ENCODE measurements around the gene ZNF407.

ZNF407 gene

GRCh38 chr18:74961596-74961995 is 363.9 kb downstream of the ZNF407 start:
- no peak for ATAC-seq
- TF ChIP-seq ZFP30 (CRISPR knock-in tag; IDR thresholded peaks at IDR 0.05): no peak
- TF ChIP-seq ZNF8 (CRISPR knock-in tag; IDR thresholded peaks at IDR 0.05): no peak
- no peak for TF ChIP-seq TOX (CRISPR knock-in tag; IDR thresholded peaks at IDR 0.05; ENCODE audit: borderline replicate concordance)
- TF ChIP-seq ZFP3 (CRISPR knock-in tag; IDR thresholded peaks at IDR 0.05): no peak
- TF ChIP-seq CREB5 (CRISPR knock-in tag; IDR thresholded peaks at IDR 0.05; ENCODE audit: low read depth): no peak
- TF ChIP-seq ZNF70 (CRISPR knock-in tag; IDR thresholded peaks at IDR 0.05): no peak
- TF ChIP-seq CSDC2 (CRISPR knock-in tag; IDR thresholded peaks at IDR 0.05): no peak
- no peak for TF ChIP-seq ARNTL (CRISPR knock-in tag; IDR thresholded peaks at IDR 0.05; ENCODE audit: borderline replicate concordance, low read depth)
- TF ChIP-seq GLIS3 (CRISPR knock-in tag; IDR thresholded peaks at IDR 0.05): no peak
- no peak for TF ChIP-seq ESRRG (CRISPR knock-in tag; IDR thresholded peaks at IDR 0.05)

GRCh38 chr18:74963820-74964446 is 366.3 kb downstream of the ZNF407 start:
- TF ChIP-seq TCF4 (CRISPR knock-in tag; IDR thresholded peaks at IDR 0.05; ENCODE audit: borderline replicate concordance) (no peak), POU6F1 (CRISPR knock-in tag; IDR thresholded peaks at IDR 0.05; ENCODE audit: borderline replicate concordance, low read depth) (no peak), ESRRG (CRISPR knock-in tag; IDR thresholded peaks at IDR 0.05) (no peak), BACH2 (CRISPR knock-in tag; IDR thresholded peaks at IDR 0.05; ENCODE audit: borderline replicate concordance) (no peak), ZNF70 (CRISPR knock-in tag; IDR thresholded peaks at IDR 0.05) (no peak), CSRNP3 (CRISPR knock-in tag; IDR thresholded peaks at IDR 0.05) (no peak), PATZ1 (CRISPR knock-in tag; IDR thresholded peaks at IDR 0.05; ENCODE audit: borderline replicate concordance) (no peak), CREB5 (CRISPR knock-in tag; IDR thresholded peaks at IDR 0.05; ENCODE audit: low read depth) (no peak), ZNF8 (CRISPR knock-in tag; IDR thresholded peaks at IDR 0.05) (no peak), ZNF565 (CRISPR knock-in tag; conservative IDR thresholded peaks at IDR 0.05; ENCODE audit: low read depth) (no peak), GLIS3 (CRISPR knock-in tag; IDR thresholded peaks at IDR 0.05) (no peak), ZC3H10 (CRISPR knock-in tag; IDR thresholded peaks at IDR 0.05) (no peak), PPARA (CRISPR knock-in tag; IDR thresholded peaks at IDR 0.05; ENCODE audit: borderline replicate concordance) (no peak)
- ATAC-seq: peak; percentile 93

GRCh38 chr18:74965682-74966081 is 368.0 kb downstream of the ZNF407 start:
- ATAC-seq: no peak
- TF ChIP-seq GLIS3 (CRISPR knock-in tag; IDR thresholded peaks at IDR 0.05) (no peak), ZFP3 (CRISPR knock-in tag; IDR thresholded peaks at IDR 0.05) (no peak), ISL1 (CRISPR knock-in tag; IDR thresholded peaks at IDR 0.05) (no peak), OSR1 (CRISPR knock-in tag; IDR thresholded peaks at IDR 0.05) (no peak), ZC3H10 (CRISPR knock-in tag; IDR thresholded peaks at IDR 0.05) (no peak), CSRNP3 (CRISPR knock-in tag; IDR thresholded peaks at IDR 0.05) (no peak), TSHZ2 (CRISPR knock-in tag; IDR thresholded peaks at IDR 0.05) (no peak), CSDC2 (CRISPR knock-in tag; IDR thresholded peaks at IDR 0.05) (no peak), SNAI2 (CRISPR knock-in tag; IDR thresholded peaks at IDR 0.05) (no peak), RARB (CRISPR knock-in tag; IDR thresholded peaks at IDR 0.05) (no peak), TOX (CRISPR knock-in tag; IDR thresholded peaks at IDR 0.05; ENCODE audit: borderline replicate concordance) (no peak), ZNF565 (CRISPR knock-in tag; conservative IDR thresholded peaks at IDR 0.05; ENCODE audit: low read depth) (no peak), ZNF70 (CRISPR knock-in tag; IDR thresholded peaks at IDR 0.05) (no peak), ARNTL (CRISPR knock-in tag; IDR thresholded peaks at IDR 0.05; ENCODE audit: borderline replicate concordance, low read depth) (no peak), POU6F1 (CRISPR knock-in tag; IDR thresholded peaks at IDR 0.05; ENCODE audit: borderline replicate concordance, low read depth) (no peak), BACH2 (CRISPR knock-in tag; IDR thresholded peaks at IDR 0.05; ENCODE audit: borderline replicate concordance) (no peak)
